Measurements from ENCODE around the gene FBXO10.

GRCh38 chr9:37495571-37495970 lies 80.6 kb downstream of the FBXO10 start:
- TF ChIP-seq CTCF (IDR thresholded peaks at IDR 0.05), result no peak
- TF ChIP-seq POLR2A (IDR thresholded peaks at IDR 0.05), result no peak

Data from testis (tissue), 2 donors.